Femur (tissue), 1 donor: ENCODE results near the gene PIP4P1.
A peak's percentile ranks its signal among the peaks of the same experiment; 100 is the strongest.
"Not testable (repeated sequence)": the region's sequence is repeated elsewhere in the genome, so short reads cannot be mapped to it uniquely, and the experiment has no call there.

Experiments
- DNase-seq: peaks from one replicate; pipeline ENCODE4 v3.0.0-alpha.2; 2017

The PIP4P1 gene

GRCh38 chr14:20472536-20473169 lies 11.4 kb upstream of the PIP4P1 start:
- no peak for DNase-seq

GRCh38 chr14:20470603-20470901 lies 9.3 kb upstream of the PIP4P1 start:
- DNase-seq = no peak

- DNase-seq = peak; percentile 30
Observed at GRCh38 chr14:20469890-20470602, 8.8 kb upstream of the PIP4P1 start.

GRCh38 chr14:20469242-20469889 lies 8.1 kb upstream of the PIP4P1 start, which contains the start of gene PNP:
Gene PNP (plus strand): TSS chr14:20469406. CDS start chr14:20469525, 119 bp downstream.
- DNase-seq = peak; percentile 86

- no peak for DNase-seq
Observed at GRCh38 chr14:20468764-20469241, 7.6 kb upstream of the PIP4P1 start.

GRCh38 chr14:20460458-20461224 lies 593 bp downstream of the PIP4P1 start:
- DNase-seq = no peak

- no peak for DNase-seq
Observed at GRCh38 chr14:20458031-20458789, 3.0 kb downstream of the PIP4P1 start.

GRCh38 chr14:20456971-20457370 lies 4.3 kb downstream of the PIP4P1 start:
- DNase-seq = no peak

- DNase-seq = no peak
Observed at GRCh38 chr14:20455355-20456300, 5.6 kb downstream of the PIP4P1 start.

GRCh38 chr14:20454516-20455354 lies 6.5 kb downstream of the PIP4P1 start, which contains the start of the genes APEX1 and OSGEP:
Gene APEX1 (plus strand): TSS chr14:20455226. CDS start chr14:20455646, 420 bp downstream.
Gene OSGEP (minus strand): TSS chr14:20454812. CDS start chr14:20454683, 129 bp downstream.
- DNase-seq = peak; percentile 98

GRCh38 chr14:20452831-20453230 lies 8.4 kb downstream of the PIP4P1 start:
- not testable (repeated sequence) for DNase-seq

GRCh38 chr14:20446889-20447288 lies 14.3 kb downstream of the PIP4P1 start:
- DNase-seq = no peak

- DNase-seq = not testable (repeated sequence)
Observed at GRCh38 chr14:20443650-20444049, 17.6 kb downstream of the PIP4P1 start.

- no peak for DNase-seq
Observed at GRCh38 chr14:20441461-20441860, 19.8 kb downstream of the PIP4P1 start.

GRCh38 chr14:20440882-20441281 lies 20.4 kb downstream of the PIP4P1 start:
- DNase-seq = no peak

GRCh38 chr14:20440465-20440864 lies 20.8 kb downstream of the PIP4P1 start:
- no peak for DNase-seq

GRCh38 chr14:20438664-20439063 lies 22.6 kb downstream of the PIP4P1 start:
- DNase-seq = no peak

GRCh38 chr14:20436363-20436755 lies 24.9 kb downstream of the PIP4P1 start:
- no peak for DNase-seq

- no peak for DNase-seq
Observed at GRCh38 chr14:20435582-20436362, 25.5 kb downstream of the PIP4P1 start, which contains the start of gene KLHL33. Gene KLHL33 (minus strand): TSS chr14:20436166. CDS start chr14:20435811, 355 bp downstream.
